Progenitor cell of endocrine pancreas (in vitro differentiated cells): ENCODE measurements around the gene FZD8. TPM values are rescaled to one million over a fixed set of nuclear protein-coding genes. Genes with fewer than 3 reads are reported as not detected.

Experiments
- DNase-seq: peaks from one replicate; pipeline ENCODE4 v3.0.0; 2021; ENCODE audit warnings: low spot score; ENCODE audit not compliant: unreplicated experiment
- H3K27ac Mint-ChIP-seq: 2 replicates; pipeline ENCODE4 v1.8.0; 2021; ENCODE audit warnings: mild to moderate bottlenecking, moderate library complexity, mixed read lengths
- H3K27me3 Mint-ChIP-seq: 2 replicates; pipeline ENCODE4 v1.8.0; 2021; ENCODE audit warnings: mixed read lengths
- H3K36me3 Mint-ChIP-seq: 2 replicates; pipeline ENCODE4 v1.8.0; 2022; ENCODE audit warnings: mixed read lengths; ENCODE audit not compliant: insufficient read depth
- H3K4me1 Mint-ChIP-seq: 2 replicates; pipeline ENCODE4 v1.8.0; 2021; ENCODE audit warnings: low read depth, mixed read lengths
- H3K4me3 Mint-ChIP-seq: 2 replicates; pipeline ENCODE4 v1.8.0; 2021; ENCODE audit warnings: low read depth, mild to moderate bottlenecking, moderate library complexity, mixed read lengths
- H3K9me3 Mint-ChIP-seq: 2 replicates; pipeline ENCODE4 v1.8.0; 2021; ENCODE audit warnings: low read depth, mixed read lengths
- total RNA-seq: library from RNA; stranded (reverse); gene quantifications from 2 replicates; pipeline ENCODE4 v1.2.1, GENCODE V29; 2021
- TF ChIP-seq, protein P1 (sequence below): fragments of 200-600 bp; sonication (generic); IDR thresholded peaks from one replicate; pipeline ENCODE4 v1.5.0; 2021; ENCODE audit warnings: antibody characterized with exemption, mild to moderate bottlenecking; ENCODE audit not compliant: unreplicated experiment

The FZD8 gene
- total RNA-seq, 1 donor from 2014 or later: 27.4 TPM

DNA sequence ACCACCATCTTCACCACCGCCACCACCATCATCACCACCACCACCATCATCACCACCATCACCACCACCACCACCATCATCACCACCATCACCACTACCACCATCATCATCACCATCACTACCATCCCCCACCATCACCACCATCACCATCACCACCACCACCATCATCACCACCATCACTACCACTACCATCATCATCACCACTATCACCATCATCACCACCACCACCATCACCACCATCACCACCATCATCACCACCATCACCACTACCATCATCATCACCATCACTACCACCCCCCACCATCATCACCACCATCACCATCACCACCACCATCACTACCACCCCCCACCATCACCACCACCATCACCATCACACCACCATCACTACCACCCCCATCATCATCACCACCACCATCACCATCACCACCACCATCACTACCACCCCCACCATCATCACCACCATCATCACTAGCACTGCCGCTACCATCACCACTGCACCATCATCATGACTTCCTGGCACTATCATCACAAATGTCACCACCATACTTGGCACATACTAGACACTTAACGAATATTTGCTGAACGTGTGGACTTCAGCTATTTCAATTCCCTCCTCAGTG, 25.3 kb upstream of the FZD8 start:
- H3K27me3 Mint-ChIP-seq: no peaks in the 10 kb centered on the region
- TF ChIP-seq, protein P1, sequence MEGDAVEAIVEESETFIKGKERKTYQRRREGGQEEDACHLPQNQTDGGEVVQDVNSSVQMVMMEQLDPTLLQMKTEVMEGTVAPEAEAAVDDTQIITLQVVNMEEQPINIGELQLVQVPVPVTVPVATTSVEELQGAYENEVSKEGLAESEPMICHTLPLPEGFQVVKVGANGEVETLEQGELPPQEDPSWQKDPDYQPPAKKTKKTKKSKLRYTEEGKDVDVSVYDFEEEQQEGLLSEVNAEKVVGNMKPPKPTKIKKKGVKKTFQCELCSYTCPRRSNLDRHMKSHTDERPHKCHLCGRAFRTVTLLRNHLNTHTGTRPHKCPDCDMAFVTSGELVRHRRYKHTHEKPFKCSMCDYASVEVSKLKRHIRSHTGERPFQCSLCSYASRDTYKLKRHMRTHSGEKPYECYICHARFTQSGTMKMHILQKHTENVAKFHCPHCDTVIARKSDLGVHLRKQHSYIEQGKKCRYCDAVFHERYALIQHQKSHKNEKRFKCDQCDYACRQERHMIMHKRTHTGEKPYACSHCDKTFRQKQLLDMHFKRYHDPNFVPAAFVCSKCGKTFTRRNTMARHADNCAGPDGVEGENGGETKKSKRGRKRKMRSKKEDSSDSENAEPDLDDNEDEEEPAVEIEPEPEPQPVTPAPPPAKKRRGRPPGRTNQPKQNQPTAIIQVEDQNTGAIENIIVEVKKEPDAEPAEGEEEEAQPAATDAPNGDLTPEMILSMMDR: no peak
- peaks cover 7% of the 10 kb centered on the region for H3K4me1 Mint-ChIP-seq

DNA sequence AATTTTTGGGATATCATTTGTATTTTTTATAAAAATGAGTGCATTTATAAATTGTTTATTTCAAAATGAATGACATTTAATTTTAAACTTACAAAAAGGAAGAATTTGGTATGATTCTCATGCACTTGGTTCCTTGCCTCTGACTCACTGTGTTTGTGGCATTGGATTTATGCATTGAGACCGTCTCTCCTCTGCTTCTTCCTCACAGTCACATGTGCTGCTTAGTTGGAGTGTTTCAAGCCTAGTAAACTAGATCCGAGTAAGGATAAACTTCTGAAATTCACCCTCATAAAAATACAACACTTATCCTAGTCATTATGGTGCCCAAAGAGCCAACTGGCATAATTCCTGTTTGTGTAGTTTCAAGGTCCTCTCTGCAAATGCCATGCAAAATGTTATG, 19.1 kb upstream of the FZD8 start:
- no peaks in the 10 kb centered on the region for H3K9me3 Mint-ChIP-seq

More for the DNA sequence above, 25.3 kb upstream of the FZD8 start:
- peak overlapping the region; percentile 58 for H3K27ac Mint-ChIP-seq
- H3K36me3 Mint-ChIP-seq: peaks cover 3% of the 10 kb centered on the region
- DNase-seq: no peak
- H3K4me3 Mint-ChIP-seq: no peak overlapping the region
- peaks cover 10% of the 10 kb centered on the region for H3K9me3 Mint-ChIP-seq

DNA sequence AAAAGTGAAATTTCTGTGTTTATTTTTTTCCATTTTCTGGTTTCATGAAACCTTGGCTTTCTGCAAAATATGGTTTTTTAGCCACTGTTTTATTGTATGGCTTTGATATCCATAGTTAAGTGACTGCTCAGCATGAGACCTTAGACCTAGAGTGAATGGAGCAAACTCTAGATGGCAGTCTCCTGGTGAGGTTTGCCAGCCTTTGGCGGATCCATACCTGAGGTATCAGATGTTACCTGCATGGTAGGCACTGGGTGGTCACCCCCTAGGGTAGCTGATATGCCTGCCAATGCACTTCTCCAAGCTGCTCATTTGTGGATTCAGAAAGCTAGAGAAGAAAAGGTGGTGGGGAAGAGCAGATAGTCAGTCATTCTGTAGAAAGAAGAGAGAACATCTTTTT, 17.4 kb upstream of the FZD8 start:
- no peak for DNase-seq
- Mint-ChIP-seq H3K27me3 (no peaks in the 10 kb centered on the region), H3K27ac (no peak overlapping the region), H3K4me3 (no peak overlapping the region), H3K36me3 (no peaks in the 10 kb centered on the region), H3K9me3 (no peaks in the 10 kb centered on the region), H3K4me1 (peaks cover 14% of the 10 kb centered on the region)
- TF ChIP-seq, protein P1: no peak

More for the DNA sequence above, 19.1 kb upstream of the FZD8 start:
- no peak overlapping the region for H3K27ac Mint-ChIP-seq
- H3K4me3 Mint-ChIP-seq: no peak overlapping the region
- no peak for DNase-seq
- peaks cover 20% of the 10 kb centered on the region for H3K4me1 Mint-ChIP-seq
- H3K27me3 Mint-ChIP-seq: no peaks in the 10 kb centered on the region
- TF ChIP-seq, protein P1: no peak
- no peaks in the 10 kb centered on the region for H3K36me3 Mint-ChIP-seq

DNA sequence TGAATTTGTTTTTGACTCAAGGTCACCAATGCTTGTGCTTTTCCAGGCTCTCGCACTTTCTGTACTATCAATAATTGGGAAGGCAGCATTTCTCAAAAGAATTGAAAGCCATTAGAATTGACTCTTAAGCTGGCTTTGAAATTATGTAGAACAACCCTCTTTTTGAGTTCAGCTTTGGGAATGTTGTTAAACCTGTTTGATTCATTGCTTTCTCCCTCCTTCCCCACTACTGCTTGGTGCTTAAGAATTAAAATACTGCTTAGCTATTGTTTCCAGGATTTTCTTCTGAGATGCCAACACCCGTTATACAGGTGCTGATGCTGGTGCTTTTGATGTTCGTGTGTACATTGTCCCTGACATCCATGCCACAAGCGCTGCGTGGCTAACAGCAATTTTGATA, 15.5 kb upstream of the FZD8 start:
- H3K36me3 Mint-ChIP-seq: no peaks in the 10 kb centered on the region
- peaks cover 14% of the 10 kb centered on the region for H3K4me1 Mint-ChIP-seq
- no peak overlapping the region for H3K4me3 Mint-ChIP-seq
- TF ChIP-seq, protein P1: no peak
- no peaks in the 10 kb centered on the region for H3K9me3 Mint-ChIP-seq
- no peak overlapping the region for H3K27ac Mint-ChIP-seq
- no peak for DNase-seq
- H3K27me3 Mint-ChIP-seq: no peaks in the 10 kb centered on the region

DNA sequence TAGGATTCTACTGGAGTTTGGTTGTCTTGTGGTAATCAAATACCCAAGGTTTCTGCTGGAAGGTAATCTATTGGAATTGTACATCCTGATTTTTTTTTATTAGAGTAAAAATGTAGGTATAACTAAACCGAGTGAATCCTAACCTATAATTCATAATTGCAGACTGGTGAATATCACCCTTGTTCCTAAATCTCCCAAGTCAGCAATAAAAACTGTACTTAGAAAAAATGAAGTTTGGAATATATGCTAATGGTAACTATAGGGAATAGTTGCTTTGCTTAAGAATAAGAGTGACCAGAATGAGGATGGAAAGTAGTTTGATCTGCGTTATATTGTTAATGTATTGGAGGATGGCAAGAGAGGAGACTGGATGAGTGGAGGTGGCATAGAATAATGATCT, 10.7 kb upstream of the FZD8 start:
- TF ChIP-seq, protein P1: no peak
- H3K27me3 Mint-ChIP-seq: no peaks in the 10 kb centered on the region
- no peak overlapping the region for H3K4me3 Mint-ChIP-seq
- no peak for DNase-seq
- H3K4me1 Mint-ChIP-seq: peaks cover 16% of the 10 kb centered on the region
- no peak overlapping the region for H3K27ac Mint-ChIP-seq
- H3K9me3 Mint-ChIP-seq: no peaks in the 10 kb centered on the region
- H3K36me3 Mint-ChIP-seq: no peaks in the 10 kb centered on the region
